Measurements from ENCODE around the gene GJA4.

GJA4 gene

DNA sequence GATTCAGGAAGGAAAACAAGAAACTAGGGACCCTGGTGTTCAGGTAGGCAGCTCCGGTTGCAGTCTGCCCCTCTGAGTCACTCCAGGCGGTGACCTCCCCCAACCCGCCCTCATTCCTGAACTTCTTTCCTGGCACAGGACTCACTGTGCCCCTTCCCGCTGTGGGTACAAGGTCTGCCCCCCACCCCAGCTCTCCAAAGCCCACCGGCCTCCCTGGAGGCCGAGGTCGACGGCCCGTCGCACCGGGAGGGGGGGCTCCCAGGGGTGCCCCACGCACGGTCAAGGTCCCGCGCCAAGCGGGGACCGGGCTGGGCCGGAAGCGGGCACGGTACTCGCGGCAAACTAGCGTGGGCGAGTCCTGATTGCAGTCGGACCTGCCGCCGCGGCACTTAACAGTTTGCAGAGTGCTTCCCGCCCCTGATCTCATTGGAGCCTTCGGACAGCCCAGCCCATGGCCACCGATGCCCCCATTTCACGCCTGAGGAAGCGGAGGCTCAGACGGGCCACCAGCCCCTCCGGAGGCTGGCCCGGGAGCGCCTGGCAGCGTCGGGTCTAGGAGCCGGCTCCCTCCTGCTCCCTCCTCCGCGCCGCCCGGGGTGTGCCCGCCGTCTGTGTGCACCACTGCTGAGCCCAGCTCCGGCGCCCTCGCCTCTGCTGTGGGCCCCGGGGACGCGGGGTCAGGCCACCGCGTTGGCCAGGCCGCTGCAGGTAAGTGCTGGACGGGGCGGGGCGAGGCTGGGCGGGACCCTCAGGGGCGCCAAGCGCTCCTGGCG is 11.5 kb upstream of the GJA4 start, which contains the start of gene GJB3:
Gene GJB3 (plus strand): TSS at position 144 of the 773 bp plus-strand sequence. CDS start 3,549 bp downstream, outside the sequence.
- H3K36me3 ChIP-seq (ENCODE audit: insufficient read depth, low read length) = no peaks in the 10 kb centered on the region
- 2% methylated on average over 62 of the region's 62 CpGs for WGBS
- H3K27me3 ChIP-seq (ENCODE audit: insufficient read depth, low read length) = peaks cover 37% of the 10 kb centered on the region
- no peaks in the 10 kb centered on the region for H3K9me3 ChIP-seq (ENCODE audit: insufficient read depth, low read depth, low read length)
- 0 out of 2 replicates have a peak, but pooled peaks cover 6% of the 10 kb centered on the region for H3K4me1 ChIP-seq (ENCODE audit: insufficient read depth, low read length)
- H3K27ac ChIP-seq (ENCODE audit: low read depth, low read length) = no peak within 1 kb of the TSS
- H3K9ac ChIP-seq (ENCODE audit: low read depth, low read length) = peak within 1 kb of the TSS; percentile 68
- H3K4me3 ChIP-seq (ENCODE audit: low read length) = peak within 1 kb of the TSS; percentile 75

DNA sequence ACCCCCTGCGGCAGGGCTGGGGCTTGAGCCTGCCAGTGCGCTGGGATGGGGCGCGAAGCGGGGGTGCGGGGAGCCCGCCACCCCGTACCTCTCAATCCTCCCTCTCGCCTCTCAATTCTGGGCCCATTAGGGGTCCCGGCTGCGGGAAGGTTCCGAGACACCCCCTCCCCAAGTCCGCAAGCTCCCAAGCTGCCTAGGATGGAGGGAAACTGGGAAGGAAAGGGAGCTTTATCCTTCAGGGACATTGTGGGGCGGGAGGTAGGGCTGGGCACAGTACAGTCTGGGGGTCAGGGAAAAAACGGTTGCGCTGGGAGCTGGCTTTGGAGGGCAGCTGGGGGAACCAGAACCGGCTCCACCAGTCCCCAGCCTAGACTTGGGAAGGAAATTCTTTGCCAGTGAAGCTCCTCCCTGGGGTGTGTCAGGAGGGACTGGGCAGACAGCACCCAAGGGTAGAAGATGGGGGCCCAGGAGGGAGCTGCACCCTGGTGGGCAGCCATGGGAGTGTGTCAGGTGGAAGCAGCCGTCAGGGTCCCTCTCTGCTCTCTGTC is 10.9 kb upstream of the GJA4 start:
- no peaks in the 10 kb centered on the region for H3K36me3 ChIP-seq (ENCODE audit: insufficient read depth, low read length)
- H3K27me3 ChIP-seq (ENCODE audit: insufficient read depth, low read length) = peaks cover 37% of the 10 kb centered on the region
- no peak overlapping the region for H3K9ac ChIP-seq (ENCODE audit: low read depth, low read length)
- WGBS = 9% methylated on average over 18 of the region's 18 CpGs
- peak overlapping the region; percentile 75 for H3K4me3 ChIP-seq (ENCODE audit: low read length)
- 0 out of 2 replicates have a peak, but pooled peaks cover 6% of the 10 kb centered on the region for H3K4me1 ChIP-seq (ENCODE audit: insufficient read depth, low read length)
- no peak overlapping the region for H3K27ac ChIP-seq (ENCODE audit: low read depth, low read length)
- no peaks in the 10 kb centered on the region for H3K9me3 ChIP-seq (ENCODE audit: insufficient read depth, low read depth, low read length)

DNA sequence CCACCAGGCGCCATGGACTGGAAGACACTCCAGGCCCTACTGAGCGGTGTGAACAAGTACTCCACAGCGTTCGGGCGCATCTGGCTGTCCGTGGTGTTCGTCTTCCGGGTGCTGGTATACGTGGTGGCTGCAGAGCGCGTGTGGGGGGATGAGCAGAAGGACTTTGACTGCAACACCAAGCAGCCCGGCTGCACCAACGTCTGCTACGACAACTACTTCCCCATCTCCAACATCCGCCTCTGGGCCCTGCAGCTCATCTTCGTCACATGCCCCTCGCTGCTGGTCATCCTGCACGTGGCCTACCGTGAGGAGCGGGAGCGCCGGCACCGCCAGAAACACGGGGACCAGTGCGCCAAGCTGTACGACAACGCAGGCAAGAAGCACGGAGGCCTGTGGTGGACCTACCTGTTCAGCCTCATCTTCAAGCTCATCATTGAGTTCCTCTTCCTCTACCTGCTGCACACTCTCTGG is 8.0 kb upstream of the GJA4 start:
- WGBS = 95% methylated on average over 28 of the region's 28 CpGs
- no peaks in the 10 kb centered on the region for H3K9me3 ChIP-seq (ENCODE audit: insufficient read depth, low read depth, low read length)
- 0 out of 2 replicates have a peak, but pooled peaks cover 6% of the 10 kb centered on the region for H3K4me1 ChIP-seq (ENCODE audit: insufficient read depth, low read length)
- H3K27me3 ChIP-seq (ENCODE audit: insufficient read depth, low read length) = peaks cover 33% of the 10 kb centered on the region
- no peak overlapping the region for H3K9ac ChIP-seq (ENCODE audit: low read depth, low read length)
- H3K36me3 ChIP-seq (ENCODE audit: insufficient read depth, low read length) = no peaks in the 10 kb centered on the region
- no peak overlapping the region for H3K27ac ChIP-seq (ENCODE audit: low read depth, low read length)
- H3K4me3 ChIP-seq (ENCODE audit: low read length) = no peak overlapping the region

DNA sequence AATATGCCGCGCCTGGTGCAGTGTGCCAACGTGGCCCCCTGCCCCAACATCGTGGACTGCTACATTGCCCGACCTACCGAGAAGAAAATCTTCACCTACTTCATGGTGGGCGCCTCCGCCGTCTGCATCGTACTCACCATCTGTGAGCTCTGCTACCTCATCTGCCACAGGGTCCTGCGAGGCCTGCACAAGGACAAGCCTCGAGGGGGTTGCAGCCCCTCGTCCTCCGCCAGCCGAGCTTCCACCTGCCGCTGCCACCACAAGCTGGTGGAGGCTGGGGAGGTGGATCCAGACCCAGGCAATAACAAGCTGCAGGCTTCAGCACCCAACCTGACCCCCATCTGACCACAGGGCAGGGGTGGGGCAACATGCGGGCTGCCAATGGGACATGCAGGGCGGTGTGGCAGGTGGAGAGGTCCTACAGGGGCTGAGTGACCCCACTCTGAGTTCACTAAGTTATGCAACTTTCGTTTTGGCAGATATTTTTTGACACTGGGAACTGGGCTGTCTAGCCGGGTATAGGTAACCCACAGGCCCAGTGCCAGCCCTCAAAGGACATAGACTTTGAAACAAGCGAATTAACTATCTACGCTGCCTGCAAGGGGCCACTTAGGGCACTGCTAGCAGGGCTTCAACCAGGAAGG is 7.4 kb upstream of the GJA4 start:
- Histone ChIP-seq H3K36me3 (ENCODE audit: insufficient read depth, low read length) (no peaks in the 10 kb centered on the region), H3K27me3 (ENCODE audit: insufficient read depth, low read length) (peaks cover 27% of the 10 kb centered on the region), H3K27ac (ENCODE audit: low read depth, low read length) (no peak overlapping the region), H3K9ac (ENCODE audit: low read depth, low read length) (no peak overlapping the region), H3K9me3 (ENCODE audit: insufficient read depth, low read depth, low read length) (no peaks in the 10 kb centered on the region), H3K4me3 (ENCODE audit: low read length) (no peak overlapping the region), H3K4me1 (ENCODE audit: insufficient read depth, low read length) (0 out of 2 replicates have a peak, but pooled peaks cover 6% of the 10 kb centered on the region)
- WGBS = 92% methylated on average over 22 of the region's 22 CpGs

DNA sequence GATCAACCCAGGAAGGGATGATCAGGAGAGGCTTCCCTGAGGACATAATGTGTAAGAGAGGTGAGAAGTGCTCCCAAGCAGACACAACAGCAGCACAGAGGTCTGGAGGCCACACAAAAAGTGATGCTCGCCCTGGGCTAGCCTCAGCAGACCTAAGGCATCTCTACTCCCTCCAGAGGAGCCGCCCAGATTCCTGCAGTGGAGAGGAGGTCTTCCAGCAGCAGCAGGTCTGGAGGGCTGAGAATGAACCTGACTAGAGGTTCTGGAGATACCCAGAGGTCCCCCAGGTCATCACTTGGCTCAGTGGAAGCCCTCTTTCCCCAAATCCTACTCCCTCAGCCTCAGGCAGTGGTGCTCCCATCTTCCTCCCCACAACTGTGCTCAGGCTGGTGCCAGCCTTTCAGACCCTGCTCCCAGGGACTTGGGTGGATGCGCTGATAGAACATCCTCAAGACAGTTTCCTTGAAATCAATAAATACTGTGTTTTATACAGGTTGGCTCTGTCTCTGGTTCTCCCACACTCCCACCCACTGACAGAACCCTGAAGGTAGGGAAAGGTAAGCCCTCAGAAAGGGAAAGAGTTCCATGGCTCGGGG is 6.8 kb upstream of the GJA4 start:
- Histone ChIP-seq H3K27ac (ENCODE audit: low read depth, low read length) (no peak overlapping the region), H3K9ac (ENCODE audit: low read depth, low read length) (no peak overlapping the region), H3K27me3 (ENCODE audit: insufficient read depth, low read length) (peaks cover 21% of the 10 kb centered on the region), H3K36me3 (ENCODE audit: insufficient read depth, low read length) (no peaks in the 10 kb centered on the region), H3K4me1 (ENCODE audit: insufficient read depth, low read length) (0 out of 2 replicates have a peak, but pooled peaks cover 6% of the 10 kb centered on the region), H3K9me3 (ENCODE audit: insufficient read depth, low read depth, low read length) (no peaks in the 10 kb centered on the region), H3K4me3 (ENCODE audit: low read length) (no peak overlapping the region)
- WGBS = 61% methylated on average over 3 of the region's 4 CpGs

DNA sequence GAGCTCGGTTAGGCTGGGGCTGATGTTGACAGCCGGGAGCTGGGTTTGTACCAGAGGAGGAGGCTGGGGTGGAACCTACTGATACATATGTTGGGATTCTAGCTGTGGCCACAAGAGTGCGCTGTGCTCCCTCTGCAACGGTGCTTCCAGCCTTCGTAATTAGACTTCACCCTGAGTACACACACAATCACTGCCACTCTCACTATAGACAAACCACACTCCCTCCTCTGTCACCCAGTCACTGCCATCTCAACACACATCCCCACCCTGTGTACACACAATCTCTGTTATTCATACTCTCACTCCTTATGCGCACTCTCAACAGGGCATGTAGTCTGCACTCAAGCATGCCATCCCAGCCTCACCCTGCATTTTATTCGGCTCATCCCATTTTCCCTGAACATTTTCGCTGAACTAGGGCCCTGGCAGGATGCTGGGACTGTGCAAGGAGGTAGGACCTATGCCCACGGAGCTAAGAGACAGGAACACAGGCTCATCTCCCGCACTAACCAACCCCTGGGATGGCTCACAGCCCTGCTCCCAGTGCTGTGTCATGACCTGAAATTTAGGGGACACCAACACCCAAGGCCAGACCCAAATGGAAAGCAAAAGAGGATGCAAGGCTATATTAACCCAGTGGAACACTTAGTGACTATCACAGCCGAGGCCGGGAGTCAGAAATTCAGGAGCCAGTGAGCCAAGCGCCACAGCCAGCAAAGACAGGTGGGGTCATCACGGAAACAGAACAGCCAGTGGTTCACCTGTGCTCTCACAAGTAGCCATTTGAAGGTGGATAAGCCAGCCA is 6.1 kb upstream of the GJA4 start:
- 56% methylated on average over 14 of the region's 14 CpGs for WGBS
- Histone ChIP-seq H3K9me3 (ENCODE audit: insufficient read depth, low read depth, low read length) (no peaks in the 10 kb centered on the region), H3K4me3 (ENCODE audit: low read length) (no peak overlapping the region), H3K4me1 (ENCODE audit: insufficient read depth, low read length) (0 out of 2 replicates have a peak, but pooled peaks cover 6% of the 10 kb centered on the region), H3K36me3 (ENCODE audit: insufficient read depth, low read length) (no peaks in the 10 kb centered on the region), H3K27me3 (ENCODE audit: insufficient read depth, low read length) (peaks cover 19% of the 10 kb centered on the region), H3K27ac (ENCODE audit: low read depth, low read length) (no peak overlapping the region), H3K9ac (ENCODE audit: low read depth, low read length) (no peak overlapping the region)

DNA sequence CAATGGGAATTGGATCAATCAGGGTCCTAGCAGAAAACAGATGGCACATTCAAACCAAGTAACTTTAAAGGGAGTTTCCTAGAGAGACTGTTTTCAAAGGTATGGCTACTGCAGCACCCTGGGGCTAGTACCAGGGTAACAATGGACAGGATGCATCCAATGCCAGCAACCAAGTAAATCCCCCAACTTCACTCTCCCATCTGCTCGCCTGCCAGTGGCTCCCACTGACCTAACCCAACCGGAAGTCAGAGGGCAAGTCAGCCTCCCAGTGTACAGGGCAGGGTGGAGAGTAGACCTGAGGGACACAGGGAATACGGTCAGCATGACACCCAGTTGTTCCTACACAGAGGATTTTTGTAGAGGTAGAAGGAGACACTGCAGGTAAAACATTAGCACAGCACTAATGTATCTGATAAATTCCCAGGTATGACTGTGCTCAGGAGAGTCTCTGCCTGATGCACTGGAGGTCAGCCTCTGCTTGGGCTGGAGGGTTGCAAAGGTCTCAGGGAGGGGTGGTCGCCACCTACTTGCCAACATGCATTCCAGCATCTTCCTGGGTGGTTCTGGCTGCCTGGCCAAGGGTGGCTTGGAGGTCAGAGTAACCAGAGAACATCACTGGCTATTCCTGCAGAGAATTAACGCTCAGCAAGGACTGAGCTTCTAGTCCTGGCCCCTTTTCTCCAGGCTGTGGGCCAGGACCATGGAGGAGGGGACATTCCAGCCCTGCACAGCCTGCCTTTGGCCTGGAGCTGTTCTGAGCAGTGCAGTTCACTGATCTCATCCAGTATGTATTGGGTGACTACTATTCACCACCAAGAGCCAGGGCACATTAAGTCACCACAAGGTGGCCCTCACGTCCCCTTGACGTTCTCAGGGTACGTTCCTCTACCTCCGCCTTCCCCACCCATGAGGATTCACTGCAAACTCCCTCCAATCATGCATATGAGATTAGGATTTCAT is 5.1 kb upstream of the GJA4 start:
- Histone ChIP-seq H3K9ac (ENCODE audit: low read depth, low read length) (no peak overlapping the region), H3K9me3 (ENCODE audit: insufficient read depth, low read depth, low read length) (no peaks in the 10 kb centered on the region), H3K4me3 (ENCODE audit: low read length) (no peak overlapping the region), H3K27me3 (ENCODE audit: insufficient read depth, low read length) (peaks cover 18% of the 10 kb centered on the region), H3K36me3 (ENCODE audit: insufficient read depth, low read length) (no peaks in the 10 kb centered on the region), H3K4me1 (ENCODE audit: insufficient read depth, low read length) (peaks cover 5% of the 10 kb centered on the region; the same call in 1 of the 2 replicates), H3K27ac (ENCODE audit: low read depth, low read length) (no peak overlapping the region)
- WGBS = 61% methylated on average over 9 of the region's 9 CpGs

DNA sequence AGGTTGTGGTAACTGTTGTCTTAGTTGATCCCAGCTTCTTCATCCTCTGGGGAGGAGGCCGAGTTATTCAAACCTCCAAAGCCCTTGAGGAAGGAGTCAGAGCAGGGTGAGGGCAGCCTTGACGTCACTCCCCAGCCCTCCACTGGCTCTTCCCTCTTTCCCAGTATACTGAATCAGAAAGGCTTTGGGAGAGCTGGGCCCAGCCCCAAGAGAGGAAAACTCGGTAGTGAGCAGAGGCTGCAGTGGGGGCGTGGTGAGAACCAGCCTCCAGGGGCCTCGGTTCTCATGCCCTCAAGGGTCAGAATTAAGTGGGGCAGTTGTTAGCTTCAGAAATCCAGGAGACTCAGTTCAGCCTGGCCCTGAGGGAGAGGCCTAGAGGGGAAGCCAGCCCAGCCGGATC is 1.8 kb upstream of the GJA4 start:
- Histone ChIP-seq H3K4me3 (ENCODE audit: low read length) (no peak overlapping the region), H3K4me1 (ENCODE audit: insufficient read depth, low read length) (peaks cover 5% of the 10 kb centered on the region; the same call in 1 of the 2 replicates), H3K9ac (ENCODE audit: low read depth, low read length) (no peak overlapping the region), H3K27ac (ENCODE audit: low read depth, low read length) (no peak overlapping the region), H3K9me3 (ENCODE audit: insufficient read depth, low read depth, low read length) (no peaks in the 10 kb centered on the region), H3K27me3 (ENCODE audit: insufficient read depth, low read length) (peaks cover 30% of the 10 kb centered on the region), H3K36me3 (ENCODE audit: insufficient read depth, low read length) (no peaks in the 10 kb centered on the region)
- 81% methylated on average over 6 of the region's 6 CpGs for WGBS

DNA sequence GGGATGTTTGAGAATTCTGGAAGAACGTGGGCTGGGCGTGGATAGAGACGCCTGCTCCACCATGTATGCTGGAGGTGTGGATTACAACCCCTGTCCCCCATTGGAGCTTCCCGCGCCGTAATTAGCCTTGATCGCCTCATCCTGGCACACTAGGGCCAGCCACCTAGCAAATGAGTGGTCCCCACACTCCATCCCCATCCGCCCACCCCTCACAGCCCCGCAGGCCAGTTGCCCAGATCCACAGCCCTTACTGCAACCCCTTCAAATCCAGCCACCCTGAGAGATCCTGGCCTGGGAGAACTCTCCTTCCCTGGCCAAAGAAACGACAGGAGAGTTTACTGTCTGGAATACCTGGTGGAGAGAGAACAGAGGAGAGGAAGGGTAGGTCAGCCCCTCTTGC is 375 bp upstream of the GJA4 start:
- Histone ChIP-seq H3K4me3 (ENCODE audit: low read length) (peak overlapping the region; percentile 50), H3K9ac (ENCODE audit: low read depth, low read length) (no peak overlapping the region; the same call in 1 of the 2 replicates), H3K36me3 (ENCODE audit: insufficient read depth, low read length) (no peaks in the 10 kb centered on the region), H3K27ac (ENCODE audit: low read depth, low read length) (no peak overlapping the region), H3K27me3 (ENCODE audit: insufficient read depth, low read length) (peaks cover 30% of the 10 kb centered on the region), H3K4me1 (ENCODE audit: insufficient read depth, low read length) (peaks cover 15% of the 10 kb centered on the region), H3K9me3 (ENCODE audit: insufficient read depth, low read depth, low read length) (no peaks in the 10 kb centered on the region)
- WGBS = 78% methylated on average over 9 of the region's 10 CpGs

Measured in HUES64 (cell line).